GM21360 (cell line): ENCODE measurements around the gene ITPK1.
"Not testable (repeated sequence)": the region's sequence is repeated elsewhere in the genome, so short reads cannot be mapped to it uniquely, and the experiment has no call there.

Source experiments
- ATAC-seq: cut with Tn5 transposase; IDR thresholded peaks from one replicate; pipeline ENCODE4 v1.9.1; 2021; ENCODE audit warnings: mild to moderate bottlenecking, moderate library complexity; ENCODE audit not compliant: unreplicated experiment

Gene ITPK1

GRCh38 chr14:93062890-93063289 is 52.8 kb downstream of the ITPK1 start:
- ATAC-seq: no peak

- ATAC-seq: not testable (repeated sequence)
Measured at GRCh38 chr14:93062013-93062412, 53.7 kb downstream of the ITPK1 start.

- ATAC-seq: no peak
Measured at GRCh38 chr14:93061380-93062012, 54.2 kb downstream of the ITPK1 start.

- ATAC-seq: no peak
Measured at GRCh38 chr14:93060841-93061240, 54.9 kb downstream of the ITPK1 start.

GRCh38 chr14:93059917-93060545 is 55.7 kb downstream of the ITPK1 start:
- no peak for ATAC-seq

- ATAC-seq: no peak
Measured at GRCh38 chr14:93059260-93059659, 56.5 kb downstream of the ITPK1 start.

- no peak for ATAC-seq
Measured at GRCh38 chr14:93057586-93058280, 58.0 kb downstream of the ITPK1 start.

GRCh38 chr14:93056840-93057585 is 58.7 kb downstream of the ITPK1 start:
- ATAC-seq: no peak

GRCh38 chr14:93056166-93056839 is 59.4 kb downstream of the ITPK1 start:
- no peak for ATAC-seq

- no peak for ATAC-seq
Measured at GRCh38 chr14:93055651-93056115, 60.0 kb downstream of the ITPK1 start.

- ATAC-seq: no peak
Measured at GRCh38 chr14:93054876-93055275, 60.8 kb downstream of the ITPK1 start.

- no peak for ATAC-seq
Measured at GRCh38 chr14:93054006-93054405, 61.7 kb downstream of the ITPK1 start.

GRCh38 chr14:93051600-93052546 is 63.9 kb downstream of the ITPK1 start:
- no peak for ATAC-seq

GRCh38 chr14:93050761-93051160 is 65.0 kb downstream of the ITPK1 start:
- no peak for ATAC-seq

- ATAC-seq: no peak
Measured at GRCh38 chr14:93049867-93050331, 65.8 kb downstream of the ITPK1 start.

- no peak for ATAC-seq
Measured at GRCh38 chr14:93049315-93049714, 66.4 kb downstream of the ITPK1 start.

GRCh38 chr14:93048843-93049242 is 66.9 kb downstream of the ITPK1 start:
- ATAC-seq: no peak

- no peak for ATAC-seq
Measured at GRCh38 chr14:93047661-93048060, 68.1 kb downstream of the ITPK1 start.

GRCh38 chr14:93047157-93047556 is 68.6 kb downstream of the ITPK1 start:
- no peak for ATAC-seq

- no peak for ATAC-seq
Measured at GRCh38 chr14:93046705-93047050, 69.0 kb downstream of the ITPK1 start.
